ENCODE measurements around the gene PEX14. TPM values are rescaled to one million over a fixed set of nuclear protein-coding genes. Genes with fewer than 3 reads are reported as not detected.

Gene PEX14
- total RNA-seq, 1 experiment from 2014 or later, result 27.3 TPM

DNA sequence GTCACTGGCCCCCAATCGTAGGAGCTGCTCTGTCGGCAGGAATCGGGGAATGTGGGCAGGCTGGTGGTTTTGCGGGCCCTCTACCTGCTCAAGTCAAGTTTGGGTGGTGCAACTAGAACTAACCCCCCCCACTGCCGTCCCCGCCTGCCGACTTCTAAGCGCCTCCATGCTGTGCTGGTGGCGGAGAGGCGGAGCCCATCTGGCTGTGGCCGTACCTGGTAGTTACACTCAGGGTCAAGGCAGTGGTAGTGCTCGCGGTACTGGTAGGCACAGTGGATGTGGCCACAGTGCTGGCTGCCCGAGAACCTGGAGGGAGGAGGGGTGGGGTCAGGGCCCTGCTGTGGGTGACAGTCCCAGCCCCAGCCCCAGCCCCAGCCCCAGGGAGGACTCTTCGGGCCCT is 181.7 kb downstream of the PEX14 start (continued):
- TF ChIP-seq ZNF138 (CRISPR knock-in tag; conservative IDR thresholded peaks at IDR 0.05), result no peak
- TF ChIP-seq, protein P1, sequence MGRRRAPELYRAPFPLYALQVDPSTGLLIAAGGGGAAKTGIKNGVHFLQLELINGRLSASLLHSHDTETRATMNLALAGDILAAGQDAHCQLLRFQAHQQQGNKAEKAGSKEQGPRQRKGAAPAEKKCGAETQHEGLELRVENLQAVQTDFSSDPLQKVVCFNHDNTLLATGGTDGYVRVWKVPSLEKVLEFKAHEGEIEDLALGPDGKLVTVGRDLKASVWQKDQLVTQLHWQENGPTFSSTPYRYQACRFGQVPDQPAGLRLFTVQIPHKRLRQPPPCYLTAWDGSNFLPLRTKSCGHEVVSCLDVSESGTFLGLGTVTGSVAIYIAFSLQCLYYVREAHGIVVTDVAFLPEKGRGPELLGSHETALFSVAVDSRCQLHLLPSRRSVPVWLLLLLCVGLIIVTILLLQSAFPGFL (CRISPR knock-in tag; IDR thresholded peaks at IDR 0.05; ENCODE audit: borderline replicate concordance), result no peak
- no peak for TF ChIP-seq ZNF396 (CRISPR knock-in tag; IDR thresholded peaks at IDR 0.05; ENCODE audit: borderline replicate concordance)
- TF ChIP-seq, protein P2, sequence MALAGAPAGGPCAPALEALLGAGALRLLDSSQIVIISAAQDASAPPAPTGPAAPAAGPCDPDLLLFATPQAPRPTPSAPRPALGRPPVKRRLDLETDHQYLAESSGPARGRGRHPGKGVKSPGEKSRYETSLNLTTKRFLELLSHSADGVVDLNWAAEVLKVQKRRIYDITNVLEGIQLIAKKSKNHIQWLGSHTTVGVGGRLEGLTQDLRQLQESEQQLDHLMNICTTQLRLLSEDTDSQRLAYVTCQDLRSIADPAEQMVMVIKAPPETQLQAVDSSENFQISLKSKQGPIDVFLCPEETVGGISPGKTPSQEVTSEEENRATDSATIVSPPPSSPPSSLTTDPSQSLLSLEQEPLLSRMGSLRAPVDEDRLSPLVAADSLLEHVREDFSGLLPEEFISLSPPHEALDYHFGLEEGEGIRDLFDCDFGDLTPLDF (CRISPR knock-in tag; IDR thresholded peaks at IDR 0.05), result no peak
- no peak for TF ChIP-seq RELA (CRISPR knock-in tag; IDR thresholded peaks at IDR 0.05; ENCODE audit: borderline replicate concordance)

DNA sequence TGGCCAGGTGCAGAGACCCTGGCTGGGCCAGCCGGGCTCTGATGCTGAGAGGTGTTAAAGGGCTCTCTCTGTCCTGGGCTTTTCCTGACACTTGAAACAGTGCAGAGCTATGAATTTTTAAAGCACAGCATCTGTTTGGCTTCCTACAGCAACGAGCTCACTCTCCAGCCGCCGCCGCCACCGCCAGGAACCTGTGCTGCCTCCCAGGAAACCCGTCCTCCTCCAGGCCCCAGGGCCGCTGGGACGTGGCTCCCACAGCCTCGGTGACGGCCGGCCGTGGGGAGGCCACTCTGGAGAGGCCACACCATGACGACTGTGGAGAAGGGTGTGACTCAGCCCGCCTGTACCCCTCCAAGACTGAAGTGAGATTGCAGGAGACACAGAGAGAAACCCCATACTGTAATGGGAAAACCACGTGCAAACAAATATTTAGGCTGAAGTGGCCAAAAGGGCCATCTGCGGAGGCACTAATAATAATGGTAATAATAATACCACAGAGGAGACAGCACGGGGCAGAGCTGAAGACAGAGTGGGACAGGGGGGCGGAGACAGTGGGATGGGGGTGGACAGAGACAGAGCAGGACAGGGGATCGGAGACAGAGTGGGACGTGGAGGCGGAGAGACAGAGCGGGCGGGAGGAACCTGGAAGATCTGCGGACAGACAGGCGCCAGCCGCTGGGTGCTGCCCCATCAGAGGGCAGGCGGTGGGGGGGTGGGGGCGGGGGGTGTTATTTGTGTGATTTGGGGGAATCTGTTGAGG is 182.5 kb downstream of the PEX14 start:
- Mint-ChIP-seq H3K27ac (no peak overlapping the region), H3K9me3 (no peaks in the 10 kb centered on the region), H3K36me3 (no peaks in the 10 kb centered on the region), H3K27me3 (ENCODE audit: low read depth) (peaks cover 1% of the 10 kb centered on the region; the same call in 1 of the 2 replicates), H3K4me3 (no peak overlapping the region), H3K4me1 (no peaks in the 10 kb centered on the region)
- CTCF ChIA-PET, result no interaction called here
- ATAC-seq, result no peak
- POLR2A ChIA-PET, result no interaction called here
- TF ChIP-seq, protein P3, sequence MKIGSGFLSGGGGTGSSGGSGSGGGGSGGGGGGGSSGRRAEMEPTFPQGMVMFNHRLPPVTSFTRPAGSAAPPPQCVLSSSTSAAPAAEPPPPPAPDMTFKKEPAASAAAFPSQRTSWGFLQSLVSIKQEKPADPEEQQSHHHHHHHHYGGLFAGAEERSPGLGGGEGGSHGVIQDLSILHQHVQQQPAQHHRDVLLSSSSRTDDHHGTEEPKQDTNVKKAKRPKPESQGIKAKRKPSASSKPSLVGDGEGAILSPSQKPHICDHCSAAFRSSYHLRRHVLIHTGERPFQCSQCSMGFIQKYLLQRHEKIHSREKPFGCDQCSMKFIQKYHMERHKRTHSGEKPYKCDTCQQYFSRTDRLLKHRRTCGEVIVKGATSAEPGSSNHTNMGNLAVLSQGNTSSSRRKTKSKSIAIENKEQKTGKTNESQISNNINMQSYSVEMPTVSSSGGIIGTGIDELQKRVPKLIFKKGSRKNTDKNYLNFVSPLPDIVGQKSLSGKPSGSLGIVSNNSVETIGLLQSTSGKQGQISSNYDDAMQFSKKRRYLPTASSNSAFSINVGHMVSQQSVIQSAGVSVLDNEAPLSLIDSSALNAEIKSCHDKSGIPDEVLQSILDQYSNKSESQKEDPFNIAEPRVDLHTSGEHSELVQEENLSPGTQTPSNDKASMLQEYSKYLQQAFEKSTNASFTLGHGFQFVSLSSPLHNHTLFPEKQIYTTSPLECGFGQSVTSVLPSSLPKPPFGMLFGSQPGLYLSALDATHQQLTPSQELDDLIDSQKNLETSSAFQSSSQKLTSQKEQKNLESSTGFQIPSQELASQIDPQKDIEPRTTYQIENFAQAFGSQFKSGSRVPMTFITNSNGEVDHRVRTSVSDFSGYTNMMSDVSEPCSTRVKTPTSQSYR (CRISPR knock-in tag; IDR thresholded peaks at IDR 0.05), result no peak
- TF ChIP-seq IRF2 (CRISPR knock-in tag; IDR thresholded peaks at IDR 0.05; ENCODE audit: borderline replicate concordance, low read depth) (no peak), ZNF219 (CRISPR knock-in tag; IDR thresholded peaks at IDR 0.05; ENCODE audit: borderline replicate concordance) (no peak), ZNF138 (CRISPR knock-in tag; conservative IDR thresholded peaks at IDR 0.05) (no peak), NR3C1 (CRISPR knock-in tag; conservative IDR thresholded peaks at IDR 0.05; ENCODE audit: low read depth) (no peak), SMAD3 (CRISPR knock-in tag; IDR thresholded peaks at IDR 0.05; ENCODE audit: borderline replicate concordance) (no peak)
- TF ChIP-seq, protein P4, sequence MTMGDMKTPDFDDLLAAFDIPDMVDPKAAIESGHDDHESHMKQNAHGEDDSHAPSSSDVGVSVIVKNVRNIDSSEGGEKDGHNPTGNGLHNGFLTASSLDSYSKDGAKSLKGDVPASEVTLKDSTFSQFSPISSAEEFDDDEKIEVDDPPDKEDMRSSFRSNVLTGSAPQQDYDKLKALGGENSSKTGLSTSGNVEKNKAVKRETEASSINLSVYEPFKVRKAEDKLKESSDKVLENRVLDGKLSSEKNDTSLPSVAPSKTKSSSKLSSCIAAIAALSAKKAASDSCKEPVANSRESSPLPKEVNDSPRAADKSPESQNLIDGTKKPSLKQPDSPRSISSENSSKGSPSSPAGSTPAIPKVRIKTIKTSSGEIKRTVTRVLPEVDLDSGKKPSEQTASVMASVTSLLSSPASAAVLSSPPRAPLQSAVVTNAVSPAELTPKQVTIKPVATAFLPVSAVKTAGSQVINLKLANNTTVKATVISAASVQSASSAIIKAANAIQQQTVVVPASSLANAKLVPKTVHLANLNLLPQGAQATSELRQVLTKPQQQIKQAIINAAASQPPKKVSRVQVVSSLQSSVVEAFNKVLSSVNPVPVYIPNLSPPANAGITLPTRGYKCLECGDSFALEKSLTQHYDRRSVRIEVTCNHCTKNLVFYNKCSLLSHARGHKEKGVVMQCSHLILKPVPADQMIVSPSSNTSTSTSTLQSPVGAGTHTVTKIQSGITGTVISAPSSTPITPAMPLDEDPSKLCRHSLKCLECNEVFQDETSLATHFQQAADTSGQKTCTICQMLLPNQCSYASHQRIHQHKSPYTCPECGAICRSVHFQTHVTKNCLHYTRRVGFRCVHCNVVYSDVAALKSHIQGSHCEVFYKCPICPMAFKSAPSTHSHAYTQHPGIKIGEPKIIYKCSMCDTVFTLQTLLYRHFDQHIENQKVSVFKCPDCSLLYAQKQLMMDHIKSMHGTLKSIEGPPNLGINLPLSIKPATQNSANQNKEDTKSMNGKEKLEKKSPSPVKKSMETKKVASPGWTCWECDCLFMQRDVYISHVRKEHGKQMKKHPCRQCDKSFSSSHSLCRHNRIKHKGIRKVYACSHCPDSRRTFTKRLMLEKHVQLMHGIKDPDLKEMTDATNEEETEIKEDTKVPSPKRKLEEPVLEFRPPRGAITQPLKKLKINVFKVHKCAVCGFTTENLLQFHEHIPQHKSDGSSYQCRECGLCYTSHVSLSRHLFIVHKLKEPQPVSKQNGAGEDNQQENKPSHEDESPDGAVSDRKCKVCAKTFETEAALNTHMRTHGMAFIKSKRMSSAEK (CRISPR knock-in tag; IDR thresholded peaks at IDR 0.05; ENCODE audit: borderline replicate concordance), result no peak
- TF ChIP-seq, protein P5, sequence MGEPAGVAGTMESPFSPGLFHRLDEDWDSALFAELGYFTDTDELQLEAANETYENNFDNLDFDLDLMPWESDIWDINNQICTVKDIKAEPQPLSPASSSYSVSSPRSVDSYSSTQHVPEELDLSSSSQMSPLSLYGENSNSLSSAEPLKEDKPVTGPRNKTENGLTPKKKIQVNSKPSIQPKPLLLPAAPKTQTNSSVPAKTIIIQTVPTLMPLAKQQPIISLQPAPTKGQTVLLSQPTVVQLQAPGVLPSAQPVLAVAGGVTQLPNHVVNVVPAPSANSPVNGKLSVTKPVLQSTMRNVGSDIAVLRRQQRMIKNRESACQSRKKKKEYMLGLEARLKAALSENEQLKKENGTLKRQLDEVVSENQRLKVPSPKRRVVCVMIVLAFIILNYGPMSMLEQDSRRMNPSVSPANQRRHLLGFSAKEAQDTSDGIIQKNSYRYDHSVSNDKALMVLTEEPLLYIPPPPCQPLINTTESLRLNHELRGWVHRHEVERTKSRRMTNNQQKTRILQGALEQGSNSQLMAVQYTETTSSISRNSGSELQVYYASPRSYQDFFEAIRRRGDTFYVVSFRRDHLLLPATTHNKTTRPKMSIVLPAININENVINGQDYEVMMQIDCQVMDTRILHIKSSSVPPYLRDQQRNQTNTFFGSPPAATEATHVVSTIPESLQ (CRISPR knock-in tag; IDR thresholded peaks at IDR 0.05), result no peak
- TF ChIP-seq, protein P2 (CRISPR knock-in tag; IDR thresholded peaks at IDR 0.05), result no peak
- TF ChIP-seq, protein P6, sequence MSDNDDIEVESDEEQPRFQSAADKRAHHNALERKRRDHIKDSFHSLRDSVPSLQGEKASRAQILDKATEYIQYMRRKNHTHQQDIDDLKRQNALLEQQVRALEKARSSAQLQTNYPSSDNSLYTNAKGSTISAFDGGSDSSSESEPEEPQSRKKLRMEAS (CRISPR knock-in tag; IDR thresholded peaks at IDR 0.05), result no peak
- TF ChIP-seq, protein P7, sequence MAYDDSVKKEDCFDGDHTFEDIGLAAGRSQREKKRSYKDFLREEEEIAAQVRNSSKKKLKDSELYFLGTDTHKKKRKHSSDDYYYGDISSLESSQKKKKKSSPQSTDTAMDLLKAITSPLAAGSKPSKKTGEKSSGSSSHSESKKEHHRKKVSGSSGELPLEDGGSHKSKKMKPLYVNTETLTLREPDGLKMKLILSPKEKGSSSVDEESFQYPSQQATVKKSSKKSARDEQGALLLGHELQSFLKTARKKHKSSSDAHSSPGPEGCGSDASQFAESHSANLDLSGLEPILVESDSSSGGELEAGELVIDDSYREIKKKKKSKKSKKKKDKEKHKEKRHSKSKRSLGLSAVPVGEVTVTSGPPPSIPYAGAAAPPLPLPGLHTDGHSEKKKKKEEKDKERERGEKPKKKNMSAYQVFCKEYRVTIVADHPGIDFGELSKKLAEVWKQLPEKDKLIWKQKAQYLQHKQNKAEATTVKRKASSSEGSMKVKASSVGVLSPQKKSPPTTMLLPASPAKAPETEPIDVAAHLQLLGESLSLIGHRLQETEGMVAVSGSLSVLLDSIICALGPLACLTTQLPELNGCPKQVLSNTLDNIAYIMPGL (CRISPR knock-in tag; IDR thresholded peaks at IDR 0.05), result no peak
- DNase-seq (ENCODE audit: low spot score), result no peak

Measured in WTC11 (cell line).